Heart left ventricle (tissue), 16 donors: ENCODE measurements around the gene KCNV2. TPM values are rescaled to one million over a fixed set of nuclear protein-coding genes. Genes with fewer than 3 reads are reported as not detected.

Experiments
- ATAC-seq, 4 donors: fragments of 200-7000 bp; cut with Tn5 transposase; one replicate each; pipeline ENCODE4 v1.9.1; 2020 to 2022; ENCODE audit warnings: moderate library complexity in 4 of 4, mild to moderate bottlenecking in 3 of 4, moderate number of reproducible peaks in 1 of 4
- DNase-seq, 5 donors: peaks; one replicate each; pipeline ENCODE4 v3.0.0-alpha.2; 2020
- H3K27ac ChIP-seq, 12 donors: fragments of 200-600 bp; sonication (generic) in 4 of 12; one replicate each; pipeline versions ENCODE4 v1.5.0 to v1.8.0; 2016 to 2022; ENCODE audit warnings: mild to moderate bottlenecking in 2 of 12
- H3K27me3 ChIP-seq, 9 donors: fragments of 200-600 bp; sonication (generic) in 2 of 9; one replicate each; pipeline versions ENCODE4 v1.5.1 to v1.8.0; 2016 to 2022; ENCODE audit warnings: mild to moderate bottlenecking in 3 of 9
- H3K36me3 ChIP-seq, 9 donors: fragments of 200-600 bp; sonication (generic) in 2 of 9; one replicate each; pipeline versions ENCODE4 v1.5.0 to v1.8.0; 2018 to 2022; ENCODE audit warnings: mild to moderate bottlenecking in 2 of 9
- H3K4me1 ChIP-seq, 12 donors: fragments of 200-600 bp; sonication (generic) in 4 of 12; one replicate each; pipeline versions ENCODE4 v1.5.0 to v1.8.0; 2016 to 2022; ENCODE audit warnings: mild to moderate bottlenecking in 3 of 12
- H3K4me3 ChIP-seq, 12 donors: fragments of 200-600 bp; sonication (generic) in 4 of 12; one replicate each; pipeline versions ENCODE4 v1.5.0 to v1.8.0; 2017 to 2022; ENCODE audit warnings: mild to moderate bottlenecking in 9 of 12, moderate library complexity in 4 of 12
- H3K9me3 ChIP-seq, 12 donors: fragments of 200-600 bp; sonication (generic) in 4 of 12; one replicate each; pipeline versions ENCODE4 v1.5.0 to v1.8.0; 2016 to 2022; ENCODE audit warnings: mild to moderate bottlenecking in 1 of 12
- POLR2A ChIP-seq, 2 donors: fragments of 450-650 bp; IDR thresholded peaks; one replicate each; pipeline ENCODE4 v1.6.1; 2017; ENCODE audit warnings: antibody characterized with exemption in 2 of 2, mild to moderate bottlenecking in 2 of 2, moderate library complexity in 2 of 2
- whole genome bisulfite sequencing, 4 donors: extraction: QIAGEN DNeasy Blood & Tissue Kit in 2 of 4; methylation state at CpG; one replicate each; pipeline versions ENCODE4 v1.1.5 to v1.1.7; 2013 to 2018; 5-methylcytosine and 5-hydroxymethylcytosine counted together
- intact Hi-C, 10 donors: fragments of 100-400 bp; cut with DNase I; formaldehyde crosslinking; loops; one replicate each; pipeline versions ENCODE4 v1.11.1 to v1.14.2; 2022
- polyA plus RNA-seq, 2 donors: library from polyadenylated mRNA; stranded (reverse); fragments of 200-250 nt; gene quantifications; one replicate each; pipeline ENCODE4 v1.2.3, GENCODE V29; 2013
- total RNA-seq, 9 donors: library from RNA; depleted of rRNA in 2 of 9; stranded (reverse); fragments of >200 nt in 2 of 9; fragmentation: NEBNext Ultra II Directional in 3 of 9; extraction: Animal tissue kit (Norgen Biotek cat#: 25700) in 3 of 9; gene quantifications; one replicate each; pipeline versions ENCODE4 v1.1.0 to v1.2.4, GENCODE V29; 2016 to 2023
- TF ChIP-seq, protein P1 (sequence below), 12 donors: fragments of 200-600 bp; sonication (generic) in 4 of 12; IDR thresholded peaks; one replicate each; pipeline versions ENCODE4 v1.5.0 to v1.8.0; 2018 to 2022; ENCODE audit warnings: antibody characterized with exemption in 12 of 12, mild to moderate bottlenecking in 5 of 12
- donor health status: ischemic (EF 13 %, LVEDD 7.1; RV severe dilation, severe dysfunction).
- donor health status: healthy with polysubstance abuse.
- donor health status: DM: no; HTN: yes; CAD: no.
- donor health status: DM: no; HTN: no; CAD: no.
- donor health status: ischemic (EF 25% LVEDD 6.9; RV normal size, moderate dysfunction).
- donor health status: ischemic (EF 25% LVEDD 5.7; RV mildly dilated, moderate dysfunction).
- donor health status: healthy.
- donor health status: DM: yes; HTN: yes; CAD: no.
- donor health status: ischemic (EF 35%, LVEDD 5.7; RV mildly dilated, moderate dysfunction).
- donor health status: nonischemic (EF 11% LVEDD 7.7; RV severe dilation, severe dysfunction).
- donor health status: DM: yes; HTN: yes; CAD: no.
- donor health status: PGD.
- donor health status: ischemic (EF 29% LVEDD 5.4; RV normal size, mild dysfunction).
- donor health status: nonischemic (EF 23%, LVEDD 6.1; RV moderate dilation, normal function).

KCNV2 gene
- total and polyA plus RNA-seq, 11 donors, result not detected

DNA sequence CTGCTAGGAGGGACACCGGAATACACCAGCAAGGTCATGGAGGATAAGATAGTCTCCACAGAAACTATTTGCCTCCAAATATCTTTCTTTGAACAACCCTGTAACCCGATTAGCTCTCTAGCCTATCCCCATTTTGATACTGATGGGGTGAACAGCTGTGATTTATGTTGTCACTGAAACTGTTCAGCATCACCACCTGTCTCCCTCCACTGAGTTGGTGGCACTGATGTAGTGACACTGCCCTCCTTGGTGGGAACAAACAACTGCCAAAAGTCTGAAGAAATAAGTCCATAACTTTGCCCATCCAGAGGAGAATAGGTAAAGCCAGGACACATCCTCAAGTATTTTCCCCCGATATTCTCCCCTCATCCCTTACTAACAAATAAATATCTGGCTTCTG lies 24.3 kb upstream of the KCNV2 start:
- Histone ChIP-seq H3K27me3 (no peaks in the 10 kb centered on the region), H3K4me3 (no peak overlapping the region), H3K27ac (no peak overlapping the region), H3K36me3 (no peaks in the 10 kb centered on the region), H3K9me3 (no peaks in the 10 kb centered on the region), H3K4me1 (peaks cover 0 to 29% (median 10%) of the 10 kb centered on the region in 12 donors)
- DNase-seq (no peak), ATAC-seq (peak in 1 of 4 donors; percentile 18)
- TF ChIP-seq, protein P1, sequence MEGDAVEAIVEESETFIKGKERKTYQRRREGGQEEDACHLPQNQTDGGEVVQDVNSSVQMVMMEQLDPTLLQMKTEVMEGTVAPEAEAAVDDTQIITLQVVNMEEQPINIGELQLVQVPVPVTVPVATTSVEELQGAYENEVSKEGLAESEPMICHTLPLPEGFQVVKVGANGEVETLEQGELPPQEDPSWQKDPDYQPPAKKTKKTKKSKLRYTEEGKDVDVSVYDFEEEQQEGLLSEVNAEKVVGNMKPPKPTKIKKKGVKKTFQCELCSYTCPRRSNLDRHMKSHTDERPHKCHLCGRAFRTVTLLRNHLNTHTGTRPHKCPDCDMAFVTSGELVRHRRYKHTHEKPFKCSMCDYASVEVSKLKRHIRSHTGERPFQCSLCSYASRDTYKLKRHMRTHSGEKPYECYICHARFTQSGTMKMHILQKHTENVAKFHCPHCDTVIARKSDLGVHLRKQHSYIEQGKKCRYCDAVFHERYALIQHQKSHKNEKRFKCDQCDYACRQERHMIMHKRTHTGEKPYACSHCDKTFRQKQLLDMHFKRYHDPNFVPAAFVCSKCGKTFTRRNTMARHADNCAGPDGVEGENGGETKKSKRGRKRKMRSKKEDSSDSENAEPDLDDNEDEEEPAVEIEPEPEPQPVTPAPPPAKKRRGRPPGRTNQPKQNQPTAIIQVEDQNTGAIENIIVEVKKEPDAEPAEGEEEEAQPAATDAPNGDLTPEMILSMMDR (IDR thresholded peaks at IDR 0.05), result peak in 1 of 12 donors; percentile 8
- TF ChIP-seq POLR2A (IDR thresholded peaks at IDR 0.05), result no peak
- intact Hi-C loops, result no loop called here
- 78 to 89% (median 86%) methylated on average over 3 of the region's 3 CpGs for WGBS, 4 donors

DNA sequence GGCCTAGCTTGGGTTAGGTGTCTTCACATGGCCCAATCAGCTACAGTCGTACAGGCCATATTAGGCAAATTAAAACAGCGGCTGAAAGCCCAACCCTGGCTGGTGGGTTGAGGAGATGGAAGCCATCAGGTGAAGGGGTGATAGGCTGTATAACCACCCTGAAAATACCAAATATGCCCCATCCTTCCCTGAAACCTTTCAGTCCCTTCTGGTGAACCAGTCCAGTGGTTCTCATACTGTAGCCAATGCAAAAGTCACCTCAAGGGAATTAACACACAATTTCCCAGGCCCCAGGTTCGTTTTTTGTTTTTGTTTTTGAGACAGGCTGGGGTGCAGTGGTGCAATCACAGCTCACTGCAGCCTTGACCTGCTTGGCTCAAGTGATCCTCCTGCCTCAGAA lies 19.8 kb upstream of the KCNV2 start:
- WGBS, 4 donors, result 84 to 90% (median 87%) methylated on average over 3 of the region's 3 CpGs
- TF ChIP-seq POLR2A (IDR thresholded peaks at IDR 0.05), result no peak
- TF ChIP-seq, protein P1 (IDR thresholded peaks at IDR 0.05), result no peak

DNA sequence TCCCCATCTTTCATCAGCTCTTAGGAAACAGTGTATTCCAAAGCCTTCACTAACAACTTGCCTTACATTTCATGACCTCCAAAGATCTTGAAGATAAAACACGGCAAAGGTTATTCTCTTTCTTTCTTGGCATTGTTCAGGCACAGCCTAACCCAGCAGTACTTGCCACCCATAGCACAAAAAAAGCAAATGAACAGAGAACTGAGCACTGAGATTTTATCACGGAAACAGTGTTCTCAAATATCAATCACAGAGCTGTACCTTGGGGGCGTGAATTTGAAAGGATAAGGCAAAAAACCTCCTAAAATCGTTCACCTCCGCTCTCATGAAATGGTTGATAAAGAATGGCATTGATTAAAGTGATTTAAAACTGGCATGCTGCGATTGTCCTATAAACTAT lies 16.9 kb upstream of the KCNV2 start:
- TF ChIP-seq, protein P1 (IDR thresholded peaks at IDR 0.05), result no peak
- TF ChIP-seq POLR2A (IDR thresholded peaks at IDR 0.05), result no peak
- H3K27ac ChIP-seq, result no peak overlapping the region
- ATAC-seq (no peak), DNase-seq (no peak)
- no peak overlapping the region for H3K4me3 ChIP-seq
- no peaks in the 10 kb centered on the region for H3K36me3 ChIP-seq
- H3K27me3 ChIP-seq, result no peaks in the 10 kb centered on the region
- H3K9me3 ChIP-seq, result no peaks in the 10 kb centered on the region
- H3K4me1 ChIP-seq, result peaks cover 0 to 5% (median 0%) of the 10 kb centered on the region in 12 donors
- 69 to 78% (median 72%) methylated on average over 6 of the region's 6 CpGs for WGBS, 4 donors
- intact Hi-C loops, result no loop called here

More for the DNA sequence above, 19.8 kb upstream of the KCNV2 start:
- H3K27me3 ChIP-seq, result no peaks in the 10 kb centered on the region
- H3K9me3 ChIP-seq, result no peaks in the 10 kb centered on the region
- H3K27ac ChIP-seq, result no peak overlapping the region
- H3K36me3 ChIP-seq, result no peaks in the 10 kb centered on the region
- peaks cover 0 to 4% (median 0%) of the 10 kb centered on the region in 12 donors for H3K4me1 ChIP-seq
- intact Hi-C loops, result no loop called here
- DNase-seq (no peak), ATAC-seq (no peak)
- no peak overlapping the region for H3K4me3 ChIP-seq

DNA sequence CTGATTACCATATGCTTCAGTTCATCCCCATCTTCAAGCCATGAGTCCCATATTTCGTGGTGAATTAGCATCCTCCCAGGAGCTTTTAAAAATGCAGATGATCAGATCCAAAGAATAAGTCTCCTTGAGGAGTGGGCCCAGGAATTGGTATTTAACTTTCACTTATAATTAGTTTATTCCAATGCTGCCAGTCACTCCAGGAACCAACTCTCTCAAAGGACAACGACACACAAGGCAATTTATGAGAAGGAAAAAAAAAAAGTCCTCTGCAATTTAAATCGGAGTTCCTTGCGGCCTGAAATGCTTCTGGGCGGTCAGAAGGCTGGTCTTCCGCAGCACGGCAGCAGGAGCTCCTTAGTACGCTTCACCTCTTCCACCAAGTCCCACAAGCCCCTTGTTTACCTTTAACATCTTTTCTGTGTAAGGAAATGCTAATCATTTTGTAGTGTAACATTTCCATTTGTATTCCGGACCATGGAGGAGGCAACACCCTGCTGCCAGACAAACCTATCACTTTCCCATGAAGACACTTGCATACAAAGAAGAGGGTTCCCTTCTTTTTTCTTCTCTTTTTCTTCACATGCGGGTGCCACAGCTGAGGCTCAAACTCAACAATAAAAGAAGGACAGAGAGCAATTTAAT lies 16.3 kb upstream of the KCNV2 start:
- ATAC-seq (no peak), DNase-seq (no peak)
- 81 to 93% (median 90%) methylated on average over 10 of the region's 10 CpGs for WGBS, 4 donors
- Histone ChIP-seq H3K27me3 (no peaks in the 10 kb centered on the region), H3K9me3 (no peaks in the 10 kb centered on the region), H3K4me1 (peaks cover 0 to 5% (median 0%) of the 10 kb centered on the region in 12 donors), H3K36me3 (no peaks in the 10 kb centered on the region), H3K27ac (no peak overlapping the region), H3K4me3 (no peak overlapping the region)
- intact Hi-C loops, result no loop called here
- TF ChIP-seq POLR2A (IDR thresholded peaks at IDR 0.05), result no peak
- TF ChIP-seq, protein P1 (IDR thresholded peaks at IDR 0.05), result no peak
